SK-N-SH treated with all-trans-retinoic acid at 6 μM for 48 hours (cell line): ENCODE results near the gene LITAF.

Experiments used
- ATAC-seq: fragments of 200-7000 bp; cut with Tn5 transposase; 3 replicates; pipeline ENCODE4 v1.9.1; 2020; ENCODE audit warnings: mild to moderate bottlenecking, moderate library complexity
- ARNTL ChIP-seq: fragments of 450-650 bp; formaldehyde crosslinking; IDR thresholded peaks from 2 replicates; pipeline ENCODE4 v1.5.0; 2020; ENCODE audit warnings: low read depth, mild to moderate bottlenecking, moderate library complexity, borderline replicate concordance
- BACH2 ChIP-seq: fragments of 250-450 bp; sonication (Bioruptor Pico); IDR thresholded peaks from 2 replicates; pipeline ENCODE4 v1.9.0; 2021; ENCODE audit warnings: mild to moderate bottlenecking, borderline replicate concordance
- CREB5 ChIP-seq: fragments of 250-450 bp; sonication (Bioruptor Pico); IDR thresholded peaks from 2 replicates; pipeline ENCODE4 v1.5.1; 2020; ENCODE audit warnings: low read depth, mild to moderate bottlenecking, moderate library complexity
- CSDC2 ChIP-seq: fragments of 250-450 bp; sonication (Bioruptor Pico); IDR thresholded peaks from 2 replicates; pipeline ENCODE4 v1.5.0; 2020; ENCODE audit warnings: mild to moderate bottlenecking, moderate library complexity
- GLIS3 ChIP-seq: fragments of 250-450 bp; sonication (Bioruptor Pico); IDR thresholded peaks from 2 replicates; pipeline ENCODE4 v1.5.0; 2020; ENCODE audit warnings: mild to moderate bottlenecking, moderate library complexity
- ISL1 ChIP-seq: fragments of 250-450 bp; sonication (Bioruptor Pico); IDR thresholded peaks from 2 replicates; pipeline ENCODE4 v2.1.2; 2022; ENCODE audit warnings: mild to moderate bottlenecking, moderate library complexity
- OSR1 ChIP-seq: fragments of 250-450 bp; sonication (Bioruptor Pico); IDR thresholded peaks from 2 replicates; pipeline ENCODE4 v1.8.0; 2022; ENCODE audit warnings: moderate library complexity, mild to moderate bottlenecking, inconsistent platforms
- PPARA ChIP-seq: fragments of 250-450 bp; sonication (Bioruptor Pico); IDR thresholded peaks from 2 replicates; pipeline ENCODE4 v1.5.0; 2020; ENCODE audit warnings: mild to moderate bottlenecking, borderline replicate concordance
- RARB ChIP-seq: fragments of 250-450 bp; sonication (Bioruptor Pico); IDR thresholded peaks from 2 replicates; pipeline ENCODE4 v1.8.0; 2021; ENCODE audit warnings: mild to moderate bottlenecking, moderate library complexity
- SNAI2 ChIP-seq: fragments of 250-450 bp; sonication (Bioruptor Pico); IDR thresholded peaks from 2 replicates; pipeline ENCODE4 v1.5.0; 2020; ENCODE audit warnings: mild to moderate bottlenecking, moderate library complexity
- TCF4 ChIP-seq: fragments of 250-450 bp; sonication (Bioruptor Pico); IDR thresholded peaks from 2 replicates; pipeline ENCODE4 v1.8.0; 2021; ENCODE audit warnings: mild to moderate bottlenecking, moderate library complexity, borderline replicate concordance
- TOX ChIP-seq: fragments of 250-450 bp; sonication (Bioruptor Pico); IDR thresholded peaks from 2 replicates; pipeline ENCODE4 v1.8.0; 2021; ENCODE audit warnings: mild to moderate bottlenecking, moderate library complexity, borderline replicate concordance
- ZC3H10 ChIP-seq: fragments of 250-450 bp; sonication (Bioruptor Pico); IDR thresholded peaks from 2 replicates; pipeline ENCODE4 v1.5.1; 2021; ENCODE audit warnings: mild to moderate bottlenecking, moderate library complexity
- ZFP3 ChIP-seq: fragments of 250-450 bp; sonication (Bioruptor Pico); IDR thresholded peaks from 2 replicates; pipeline ENCODE4 v1.5.0; 2020; ENCODE audit warnings: mild to moderate bottlenecking, moderate library complexity
- ZFP30 ChIP-seq: fragments of 450-650 bp; formaldehyde crosslinking; IDR thresholded peaks from 2 replicates; pipeline ENCODE4 v1.5.0; 2022; ENCODE audit warnings: mild to moderate bottlenecking, moderate library complexity
- ZNF565 ChIP-seq: fragments of 450-650 bp; formaldehyde crosslinking; conservative IDR thresholded peaks from 2 replicates; pipeline ENCODE4 v1.5.0; 2020; ENCODE audit warnings: low read depth, mild to moderate bottlenecking, moderate library complexity
- ZNF70 ChIP-seq: fragments of 450-650 bp; formaldehyde crosslinking; IDR thresholded peaks from 2 replicates; pipeline ENCODE4 v1.5.0; 2020; ENCODE audit warnings: mild to moderate bottlenecking, moderate library complexity
- ZNF8 ChIP-seq: fragments of 450-650 bp; formaldehyde crosslinking; IDR thresholded peaks from 2 replicates; pipeline ENCODE4 v1.5.0; 2020; ENCODE audit warnings: mild to moderate bottlenecking, moderate library complexity
- TF ChIP-seq, protein P1 (sequence below): fragments of 250-450 bp; sonication (Bioruptor Pico); IDR thresholded peaks from 2 replicates; pipeline ENCODE4 v1.5.1; 2021; ENCODE audit warnings: mild to moderate bottlenecking, moderate library complexity
- TF ChIP-seq, protein P2 (sequence below): fragments of 250-450 bp; sonication (Bioruptor Pico); IDR thresholded peaks from 2 replicates; pipeline ENCODE4 v1.5.0; 2020; ENCODE audit warnings: mild to moderate bottlenecking, moderate library complexity
- TF ChIP-seq, protein P3 (sequence below): fragments of 250-450 bp; sonication (Bioruptor Pico); IDR thresholded peaks from 2 replicates; pipeline ENCODE4 v1.8.0; 2020; ENCODE audit warnings: mild to moderate bottlenecking, moderate library complexity, borderline replicate concordance
- TF ChIP-seq, protein P4 (sequence below): fragments of 250-450 bp; sonication (Bioruptor Pico); IDR thresholded peaks from 2 replicates; pipeline ENCODE4 v1.8.0; 2021; ENCODE audit warnings: low read depth, mild to moderate bottlenecking, moderate library complexity, borderline replicate concordance

The LITAF gene

DNA sequence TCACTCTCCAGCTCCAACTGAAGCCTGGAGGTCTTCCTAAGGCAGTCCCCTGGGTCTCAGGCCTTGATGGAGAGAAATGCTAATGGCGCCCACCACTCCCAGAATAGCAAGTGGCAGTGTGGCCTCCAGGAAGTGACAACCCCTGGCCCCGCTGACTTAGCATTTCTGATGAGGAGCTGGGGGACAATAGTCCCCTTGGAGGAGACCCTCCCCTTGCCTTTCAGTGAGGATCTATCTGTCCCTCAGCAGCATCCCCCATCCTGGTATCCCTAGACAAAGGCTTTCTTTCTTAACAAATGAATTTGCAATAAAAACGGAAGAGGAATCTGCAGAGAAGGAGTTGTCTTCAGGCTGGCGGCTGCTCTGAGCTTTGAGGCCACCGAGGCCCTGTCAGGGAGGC, 68.8 kb downstream of the LITAF start:
- ATAC-seq: no peak
- TF ChIP-seq, protein P1, sequence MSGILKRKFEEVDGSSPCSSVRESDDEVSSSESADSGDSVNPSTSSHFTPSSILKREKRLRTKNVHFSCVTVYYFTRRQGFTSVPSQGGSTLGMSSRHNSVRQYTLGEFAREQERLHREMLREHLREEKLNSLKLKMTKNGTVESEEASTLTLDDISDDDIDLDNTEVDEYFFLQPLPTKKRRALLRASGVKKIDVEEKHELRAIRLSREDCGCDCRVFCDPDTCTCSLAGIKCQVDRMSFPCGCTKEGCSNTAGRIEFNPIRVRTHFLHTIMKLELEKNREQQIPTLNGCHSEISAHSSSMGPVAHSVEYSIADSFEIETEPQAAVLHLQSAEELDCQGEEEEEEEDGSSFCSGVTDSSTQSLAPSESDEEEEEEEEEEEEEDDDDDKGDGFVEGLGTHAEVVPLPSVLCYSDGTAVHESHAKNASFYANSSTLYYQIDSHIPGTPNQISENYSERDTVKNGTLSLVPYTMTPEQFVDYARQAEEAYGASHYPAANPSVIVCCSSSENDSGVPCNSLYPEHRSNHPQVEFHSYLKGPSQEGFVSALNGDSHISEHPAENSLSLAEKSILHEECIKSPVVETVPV (CRISPR knock-in tag): no peak
- TF ChIP-seq BACH2 (CRISPR knock-in tag) (no peak), SNAI2 (CRISPR knock-in tag) (no peak), GLIS3 (CRISPR knock-in tag) (no peak), CREB5 (CRISPR knock-in tag) (no peak), OSR1 (CRISPR knock-in tag) (no peak), CSDC2 (CRISPR knock-in tag) (no peak), TOX (no peak), ARNTL (CRISPR knock-in tag) (no peak), ZNF565 (CRISPR knock-in tag) (no peak), ZNF8 (no peak), PPARA (no peak), TCF4 (no peak), ISL1 (CRISPR knock-in tag) (no peak), RARB (no peak), ZC3H10 (CRISPR knock-in tag) (no peak), ZFP30 (CRISPR knock-in tag) (no peak)
- TF ChIP-seq, protein P2, sequence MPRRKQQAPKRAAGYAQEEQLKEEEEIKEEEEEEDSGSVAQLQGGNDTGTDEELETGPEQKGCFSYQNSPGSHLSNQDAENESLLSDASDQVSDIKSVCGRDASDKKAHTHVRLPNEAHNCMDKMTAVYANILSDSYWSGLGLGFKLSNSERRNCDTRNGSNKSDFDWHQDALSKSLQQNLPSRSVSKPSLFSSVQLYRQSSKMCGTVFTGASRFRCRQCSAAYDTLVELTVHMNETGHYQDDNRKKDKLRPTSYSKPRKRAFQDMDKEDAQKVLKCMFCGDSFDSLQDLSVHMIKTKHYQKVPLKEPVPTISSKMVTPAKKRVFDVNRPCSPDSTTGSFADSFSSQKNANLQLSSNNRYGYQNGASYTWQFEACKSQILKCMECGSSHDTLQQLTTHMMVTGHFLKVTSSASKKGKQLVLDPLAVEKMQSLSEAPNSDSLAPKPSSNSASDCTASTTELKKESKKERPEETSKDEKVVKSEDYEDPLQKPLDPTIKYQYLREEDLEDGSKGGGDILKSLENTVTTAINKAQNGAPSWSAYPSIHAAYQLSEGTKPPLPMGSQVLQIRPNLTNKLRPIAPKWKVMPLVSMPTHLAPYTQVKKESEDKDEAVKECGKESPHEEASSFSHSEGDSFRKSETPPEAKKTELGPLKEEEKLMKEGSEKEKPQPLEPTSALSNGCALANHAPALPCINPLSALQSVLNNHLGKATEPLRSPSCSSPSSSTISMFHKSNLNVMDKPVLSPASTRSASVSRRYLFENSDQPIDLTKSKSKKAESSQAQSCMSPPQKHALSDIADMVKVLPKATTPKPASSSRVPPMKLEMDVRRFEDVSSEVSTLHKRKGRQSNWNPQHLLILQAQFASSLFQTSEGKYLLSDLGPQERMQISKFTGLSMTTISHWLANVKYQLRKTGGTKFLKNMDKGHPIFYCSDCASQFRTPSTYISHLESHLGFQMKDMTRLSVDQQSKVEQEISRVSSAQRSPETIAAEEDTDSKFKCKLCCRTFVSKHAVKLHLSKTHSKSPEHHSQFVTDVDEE (CRISPR knock-in tag): no peak
- TF ChIP-seq, protein P3, sequence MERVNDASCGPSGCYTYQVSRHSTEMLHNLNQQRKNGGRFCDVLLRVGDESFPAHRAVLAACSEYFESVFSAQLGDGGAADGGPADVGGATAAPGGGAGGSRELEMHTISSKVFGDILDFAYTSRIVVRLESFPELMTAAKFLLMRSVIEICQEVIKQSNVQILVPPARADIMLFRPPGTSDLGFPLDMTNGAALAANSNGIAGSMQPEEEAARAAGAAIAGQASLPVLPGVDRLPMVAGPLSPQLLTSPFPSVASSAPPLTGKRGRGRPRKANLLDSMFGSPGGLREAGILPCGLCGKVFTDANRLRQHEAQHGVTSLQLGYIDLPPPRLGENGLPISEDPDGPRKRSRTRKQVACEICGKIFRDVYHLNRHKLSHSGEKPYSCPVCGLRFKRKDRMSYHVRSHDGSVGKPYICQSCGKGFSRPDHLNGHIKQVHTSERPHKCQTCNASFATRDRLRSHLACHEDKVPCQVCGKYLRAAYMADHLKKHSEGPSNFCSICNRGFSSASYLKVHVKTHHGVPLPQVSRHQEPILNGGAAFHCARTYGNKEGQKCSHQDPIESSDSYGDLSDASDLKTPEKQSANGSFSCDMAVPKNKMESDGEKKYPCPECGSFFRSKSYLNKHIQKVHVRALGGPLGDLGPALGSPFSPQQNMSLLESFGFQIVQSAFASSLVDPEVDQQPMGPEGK: no peak
- TF ChIP-seq, all 23 proteins: peak for 0

DNA sequence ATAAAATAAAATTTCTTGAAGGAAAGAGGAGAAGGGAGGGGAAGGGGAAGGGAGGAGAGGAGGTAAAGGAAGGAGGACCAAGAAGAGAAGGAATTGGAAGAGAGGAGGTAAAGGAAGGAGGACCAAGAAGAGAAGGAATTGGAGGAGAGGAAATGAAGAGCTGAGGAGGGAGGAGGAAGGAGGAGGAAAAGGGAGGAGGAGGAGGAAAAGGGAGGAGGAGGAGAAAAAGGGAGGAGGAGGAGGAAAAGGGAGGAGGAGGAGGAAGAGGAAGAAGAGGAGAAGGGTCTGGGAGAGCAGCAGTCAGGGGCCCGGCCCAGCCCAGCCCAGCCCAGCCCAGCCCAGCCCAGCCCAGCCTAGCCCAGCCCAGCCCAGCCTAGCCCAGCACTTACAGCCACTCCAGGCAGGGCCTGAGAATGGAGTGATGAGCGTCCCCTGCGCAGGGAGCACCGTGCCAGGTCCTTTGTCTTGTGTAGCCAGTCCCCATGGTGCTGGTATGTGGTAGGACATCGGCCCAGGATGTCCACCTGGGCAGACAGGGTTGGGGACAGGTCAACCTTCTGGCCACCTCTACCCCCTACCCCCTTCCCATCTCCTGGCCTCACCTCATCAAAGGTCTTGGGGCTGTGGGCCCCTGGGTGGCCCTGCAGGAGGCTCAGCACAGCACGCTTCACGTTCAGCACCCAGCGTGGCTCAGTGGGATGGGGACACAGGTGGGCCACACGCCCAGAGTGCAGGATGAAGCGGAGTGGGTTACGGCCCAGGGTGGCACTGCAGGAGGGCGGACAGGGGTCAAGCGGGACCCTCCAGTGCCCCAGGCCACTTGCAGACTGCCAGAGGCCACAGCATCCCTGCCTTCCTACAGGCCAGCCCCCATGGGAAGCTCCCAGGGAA, 70.9 kb downstream of the LITAF start:
- no peak; the same call in 2 of the 3 replicates for ATAC-seq
- no peak for TF ChIP-seq ZNF8
- TF ChIP-seq, protein P4, sequence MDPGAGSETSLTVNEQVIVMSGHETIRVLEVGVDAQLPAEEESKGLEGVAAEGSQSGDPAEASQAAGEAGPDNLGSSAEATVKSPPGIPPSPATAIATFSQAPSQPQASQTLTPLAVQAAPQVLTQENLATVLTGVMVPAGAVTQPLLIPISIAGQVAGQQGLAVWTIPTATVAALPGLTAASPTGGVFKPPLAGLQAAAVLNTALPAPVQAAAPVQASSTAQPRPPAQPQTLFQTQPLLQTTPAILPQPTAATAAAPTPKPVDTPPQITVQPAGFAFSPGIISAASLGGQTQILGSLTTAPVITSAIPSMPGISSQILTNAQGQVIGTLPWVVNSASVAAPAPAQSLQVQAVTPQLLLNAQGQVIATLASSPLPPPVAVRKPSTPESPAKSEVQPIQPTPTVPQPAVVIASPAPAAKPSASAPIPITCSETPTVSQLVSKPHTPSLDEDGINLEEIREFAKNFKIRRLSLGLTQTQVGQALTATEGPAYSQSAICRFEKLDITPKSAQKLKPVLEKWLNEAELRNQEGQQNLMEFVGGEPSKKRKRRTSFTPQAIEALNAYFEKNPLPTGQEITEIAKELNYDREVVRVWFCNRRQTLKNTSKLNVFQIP (CRISPR knock-in tag): no peak
- TF ChIP-seq TCF4: no peak
- TF ChIP-seq ZNF70 (CRISPR knock-in tag): no peak
- no peak for TF ChIP-seq GLIS3 (CRISPR knock-in tag)
- no peak for TF ChIP-seq ZFP3 (CRISPR knock-in tag)
- TF ChIP-seq ZFP30 (CRISPR knock-in tag): no peak
- no peak for TF ChIP-seq PPARA
- TF ChIP-seq TOX: no peak
- TF ChIP-seq BACH2 (CRISPR knock-in tag): no peak
- no peak for TF ChIP-seq ISL1 (CRISPR knock-in tag)
- TF ChIP-seq, protein P3: no peak
- TF ChIP-seq, protein P1 (CRISPR knock-in tag): no peak
- TF ChIP-seq, protein P2 (CRISPR knock-in tag): no peak
- TF ChIP-seq ZNF565 (CRISPR knock-in tag): no peak
- TF ChIP-seq SNAI2 (CRISPR knock-in tag): no peak
